Progenitor cell of endocrine pancreas (in vitro differentiated cells): ENCODE measurements around the gene CPLX3. TPM values are rescaled to one million over a fixed set of nuclear protein-coding genes. Genes with fewer than 3 reads are reported as not detected.

Source experiments
- DNase-seq: peaks from one replicate; pipeline ENCODE4 v3.0.0; 2021; ENCODE audit warnings: low spot score; ENCODE audit not compliant: unreplicated experiment
- H3K27ac Mint-ChIP-seq: 2 replicates; pipeline ENCODE4 v1.8.0; 2021; ENCODE audit warnings: mild to moderate bottlenecking, moderate library complexity, mixed read lengths
- H3K27me3 Mint-ChIP-seq: 2 replicates; pipeline ENCODE4 v1.8.0; 2021; ENCODE audit warnings: mixed read lengths
- H3K36me3 Mint-ChIP-seq: 2 replicates; pipeline ENCODE4 v1.8.0; 2022; ENCODE audit warnings: mixed read lengths; ENCODE audit not compliant: insufficient read depth
- H3K4me1 Mint-ChIP-seq: 2 replicates; pipeline ENCODE4 v1.8.0; 2021; ENCODE audit warnings: low read depth, mixed read lengths
- H3K4me3 Mint-ChIP-seq: 2 replicates; pipeline ENCODE4 v1.8.0; 2021; ENCODE audit warnings: low read depth, mild to moderate bottlenecking, moderate library complexity, mixed read lengths
- H3K9me3 Mint-ChIP-seq: 2 replicates; pipeline ENCODE4 v1.8.0; 2021; ENCODE audit warnings: low read depth, mixed read lengths
- total RNA-seq: library from RNA; stranded (reverse); gene quantifications from 2 replicates; pipeline ENCODE4 v1.2.1, GENCODE V29; 2021
- TF ChIP-seq, protein P1 (sequence below): fragments of 200-600 bp; sonication (generic); IDR thresholded peaks from one replicate; pipeline ENCODE4 v1.5.0; 2021; ENCODE audit warnings: antibody characterized with exemption, mild to moderate bottlenecking; ENCODE audit not compliant: unreplicated experiment

CPLX3 gene
- total RNA-seq, 1 donor from 2014 or later = not detected

DNA sequence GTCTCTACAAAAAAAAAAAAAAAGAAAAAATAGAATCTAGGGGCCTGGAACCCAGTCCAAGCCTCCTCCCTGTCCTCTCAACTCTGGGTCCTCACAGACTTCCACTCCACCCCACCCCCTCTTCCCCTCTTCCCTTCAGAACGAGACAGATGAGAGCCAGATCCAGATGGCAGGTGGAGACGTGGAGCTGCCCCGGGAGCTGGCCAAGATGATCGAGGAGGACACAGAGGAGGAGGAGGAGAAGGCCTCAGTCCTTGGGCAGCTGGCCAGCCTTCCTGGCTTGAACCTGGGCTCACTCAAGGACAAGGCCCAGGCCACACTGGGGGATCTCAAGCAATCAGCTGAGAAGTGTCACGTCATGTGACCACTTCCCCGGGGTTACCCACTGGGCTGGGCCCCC lies 3.6 kb downstream of the CPLX3 start:
- Mint-ChIP-seq H3K36me3 (no peaks in the 10 kb centered on the region), H3K27ac (no peak overlapping the region), H3K27me3 (peaks cover 45% of the 10 kb centered on the region), H3K4me1 (no peaks in the 10 kb centered on the region), H3K9me3 (no peaks in the 10 kb centered on the region), H3K4me3 (no peak overlapping the region)
- TF ChIP-seq, protein P1, sequence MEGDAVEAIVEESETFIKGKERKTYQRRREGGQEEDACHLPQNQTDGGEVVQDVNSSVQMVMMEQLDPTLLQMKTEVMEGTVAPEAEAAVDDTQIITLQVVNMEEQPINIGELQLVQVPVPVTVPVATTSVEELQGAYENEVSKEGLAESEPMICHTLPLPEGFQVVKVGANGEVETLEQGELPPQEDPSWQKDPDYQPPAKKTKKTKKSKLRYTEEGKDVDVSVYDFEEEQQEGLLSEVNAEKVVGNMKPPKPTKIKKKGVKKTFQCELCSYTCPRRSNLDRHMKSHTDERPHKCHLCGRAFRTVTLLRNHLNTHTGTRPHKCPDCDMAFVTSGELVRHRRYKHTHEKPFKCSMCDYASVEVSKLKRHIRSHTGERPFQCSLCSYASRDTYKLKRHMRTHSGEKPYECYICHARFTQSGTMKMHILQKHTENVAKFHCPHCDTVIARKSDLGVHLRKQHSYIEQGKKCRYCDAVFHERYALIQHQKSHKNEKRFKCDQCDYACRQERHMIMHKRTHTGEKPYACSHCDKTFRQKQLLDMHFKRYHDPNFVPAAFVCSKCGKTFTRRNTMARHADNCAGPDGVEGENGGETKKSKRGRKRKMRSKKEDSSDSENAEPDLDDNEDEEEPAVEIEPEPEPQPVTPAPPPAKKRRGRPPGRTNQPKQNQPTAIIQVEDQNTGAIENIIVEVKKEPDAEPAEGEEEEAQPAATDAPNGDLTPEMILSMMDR = no peak
- no peak for DNase-seq

DNA sequence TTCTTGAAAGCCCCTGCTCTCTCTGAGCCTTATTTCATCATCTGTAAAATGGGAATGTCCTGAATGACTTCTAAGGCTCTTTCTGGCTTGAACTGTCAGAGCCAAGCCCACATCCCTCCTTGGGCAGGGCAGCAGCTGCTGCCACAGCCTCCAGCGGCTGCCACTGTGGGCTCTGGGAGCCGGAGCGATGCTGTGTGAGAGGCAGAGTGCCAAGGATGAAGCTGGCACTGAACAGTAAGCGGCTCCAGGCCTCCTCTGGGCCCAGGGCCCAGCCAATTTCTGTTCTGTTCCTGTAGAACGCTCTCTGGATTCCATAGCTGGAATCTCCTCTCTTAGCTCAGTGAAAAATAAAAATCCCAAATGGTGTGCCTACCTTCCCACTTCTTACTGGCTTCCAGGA lies 4.4 kb downstream of the CPLX3 start:
- Mint-ChIP-seq H3K27ac (no peak overlapping the region), H3K9me3 (no peaks in the 10 kb centered on the region), H3K4me1 (no peaks in the 10 kb centered on the region), H3K36me3 (peaks cover 2% of the 10 kb centered on the region), H3K27me3 (peaks cover 37% of the 10 kb centered on the region), H3K4me3 (no peak overlapping the region)
- TF ChIP-seq, protein P1 = no peak
- DNase-seq = no peak

DNA sequence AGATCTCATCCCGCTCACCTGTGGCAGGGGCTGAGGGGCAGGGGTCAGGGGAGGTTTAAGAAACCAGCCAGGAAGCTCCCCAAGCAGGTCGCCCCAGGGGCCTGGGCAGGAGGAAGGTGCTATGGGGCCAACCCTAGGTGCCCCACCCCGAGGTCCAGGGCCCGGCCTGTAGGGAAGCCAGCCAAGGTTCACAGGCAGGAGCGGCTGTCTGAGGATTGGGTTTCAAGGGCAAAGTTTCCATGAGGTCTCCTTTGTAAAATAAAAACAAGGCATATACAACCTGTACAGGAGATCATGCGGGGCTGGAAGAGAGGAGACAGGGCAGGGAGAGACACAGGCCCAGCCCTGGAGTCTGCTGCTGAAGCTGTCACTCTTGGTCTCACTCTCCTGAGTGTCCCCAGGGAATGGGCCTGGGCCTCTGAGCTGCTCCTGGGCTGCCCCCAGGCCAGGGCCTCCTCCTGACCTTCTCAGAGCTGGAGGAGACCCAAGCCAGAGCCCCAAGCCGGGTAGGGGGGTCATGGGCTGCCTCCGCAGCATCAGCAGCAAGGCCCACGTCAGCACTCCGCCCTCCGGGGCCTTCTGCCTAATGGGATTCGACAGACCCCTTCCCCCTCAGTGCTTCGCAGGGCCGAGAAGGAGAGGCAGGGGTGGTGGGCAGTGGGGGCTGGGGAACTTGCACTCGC lies 5.5 kb downstream of the CPLX3 start:
- Mint-ChIP-seq H3K9me3 (no peaks in the 10 kb centered on the region), H3K4me3 (no peak overlapping the region), H3K4me1 (no peaks in the 10 kb centered on the region), H3K27ac (no peak overlapping the region), H3K27me3 (peaks cover 28% of the 10 kb centered on the region), H3K36me3 (peaks cover 2% of the 10 kb centered on the region)
- TF ChIP-seq, protein P1 = no peak
- no peak for DNase-seq

DNA sequence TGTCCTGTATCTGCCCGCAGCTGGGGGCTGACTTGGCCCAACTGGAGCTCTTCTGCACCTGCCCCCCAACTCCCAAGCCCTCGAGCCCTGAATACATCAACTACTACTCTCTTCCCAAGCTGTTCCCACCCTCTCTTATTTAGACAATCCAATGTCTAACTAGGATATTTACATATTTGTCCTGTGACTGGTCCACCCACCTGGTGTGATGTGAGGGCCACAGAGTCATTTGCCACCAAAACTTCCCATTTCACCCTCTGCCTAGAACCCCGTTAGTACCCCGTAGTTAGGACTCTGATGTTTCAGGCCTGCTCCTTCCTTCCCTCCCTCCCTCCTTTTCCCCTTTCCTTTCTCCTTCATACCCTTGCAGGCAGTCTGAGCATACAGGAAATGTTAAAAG lies 6.4 kb downstream of the CPLX3 start:
- no peaks in the 10 kb centered on the region for H3K9me3 Mint-ChIP-seq
- H3K36me3 Mint-ChIP-seq = peaks cover 2% of the 10 kb centered on the region
- TF ChIP-seq, protein P1 = no peak
- no peaks in the 10 kb centered on the region for H3K4me1 Mint-ChIP-seq
- no peak for DNase-seq
- peaks cover 20% of the 10 kb centered on the region for H3K27me3 Mint-ChIP-seq
- H3K27ac Mint-ChIP-seq = no peak overlapping the region
- no peak overlapping the region for H3K4me3 Mint-ChIP-seq

DNA sequence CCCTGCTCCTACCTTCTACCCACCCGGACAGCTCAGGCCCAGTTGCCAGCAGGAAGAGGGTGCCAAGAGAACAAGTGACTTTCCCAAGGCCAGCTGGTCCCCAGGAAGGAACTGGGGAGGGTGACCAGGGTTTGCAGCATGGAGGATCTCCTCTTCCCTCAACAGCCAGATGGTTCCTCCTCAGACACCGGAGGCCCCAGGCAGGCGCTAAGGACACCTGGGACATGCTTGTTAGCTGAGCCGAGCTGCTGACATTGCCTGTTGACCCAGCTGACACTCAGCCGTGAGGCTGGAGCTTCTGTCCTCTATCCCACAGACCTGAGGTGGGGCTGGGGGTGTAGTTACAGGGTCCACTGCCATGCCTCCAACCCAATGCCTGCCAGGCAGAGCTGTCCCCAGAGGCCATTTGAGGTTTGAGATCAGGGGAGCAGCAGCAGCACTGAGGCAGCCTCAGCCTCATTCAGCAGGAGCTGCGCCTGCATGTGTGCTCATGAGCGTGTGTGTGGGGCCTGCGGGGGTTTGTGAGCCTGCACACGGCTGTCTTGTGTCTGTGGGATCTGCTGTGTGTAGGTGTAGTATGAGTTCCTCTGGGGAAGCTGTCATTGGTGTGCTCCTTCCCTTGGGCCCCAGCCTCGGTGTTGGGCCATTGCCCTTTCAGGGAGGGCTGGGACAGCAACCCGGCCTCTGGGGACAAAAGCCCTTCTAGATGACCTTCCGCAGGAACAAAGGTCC lies 7.1 kb downstream of the CPLX3 start:
- no peaks in the 10 kb centered on the region for H3K4me1 Mint-ChIP-seq

More for the DNA sequence above, 7.1 kb downstream of the CPLX3 start:
- H3K27me3 Mint-ChIP-seq = peaks cover 12% of the 10 kb centered on the region
- no peak overlapping the region for H3K27ac Mint-ChIP-seq
- DNase-seq = no peak
- H3K36me3 Mint-ChIP-seq = peaks cover 2% of the 10 kb centered on the region
- TF ChIP-seq, protein P1 = no peak
- no peaks in the 10 kb centered on the region for H3K9me3 Mint-ChIP-seq
- H3K4me3 Mint-ChIP-seq = no peak overlapping the region
